CMK (cell line): ENCODE measurements around the gene IFNB1.

Source experiments
- DNase-seq: peaks from one replicate; pipeline ENCODE4 v3.0.0-alpha.2; 2010; ENCODE audit warnings: low read depth

The IFNB1 gene

DNA sequence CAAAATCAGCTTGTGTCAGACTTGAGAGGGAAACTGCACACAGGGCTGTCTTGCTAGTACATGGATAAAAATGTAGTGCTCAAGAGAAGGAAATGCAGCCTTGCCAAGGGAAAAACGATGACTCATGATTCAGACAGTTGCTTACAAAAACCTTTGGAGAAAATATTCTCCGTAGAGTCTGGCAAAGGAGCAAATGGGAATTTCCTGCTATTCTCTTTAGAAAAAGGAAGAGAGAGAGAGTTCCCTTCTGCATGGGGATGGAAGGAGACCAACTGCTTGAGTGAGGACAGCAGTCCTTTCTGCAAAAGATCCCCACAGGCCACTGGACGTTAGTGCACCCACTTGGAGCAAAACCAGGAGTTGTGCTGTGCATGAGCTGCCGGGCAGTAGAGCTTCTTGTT, 7.6 kb downstream of the IFNB1 start:
- no peak for DNase-seq

DNA sequence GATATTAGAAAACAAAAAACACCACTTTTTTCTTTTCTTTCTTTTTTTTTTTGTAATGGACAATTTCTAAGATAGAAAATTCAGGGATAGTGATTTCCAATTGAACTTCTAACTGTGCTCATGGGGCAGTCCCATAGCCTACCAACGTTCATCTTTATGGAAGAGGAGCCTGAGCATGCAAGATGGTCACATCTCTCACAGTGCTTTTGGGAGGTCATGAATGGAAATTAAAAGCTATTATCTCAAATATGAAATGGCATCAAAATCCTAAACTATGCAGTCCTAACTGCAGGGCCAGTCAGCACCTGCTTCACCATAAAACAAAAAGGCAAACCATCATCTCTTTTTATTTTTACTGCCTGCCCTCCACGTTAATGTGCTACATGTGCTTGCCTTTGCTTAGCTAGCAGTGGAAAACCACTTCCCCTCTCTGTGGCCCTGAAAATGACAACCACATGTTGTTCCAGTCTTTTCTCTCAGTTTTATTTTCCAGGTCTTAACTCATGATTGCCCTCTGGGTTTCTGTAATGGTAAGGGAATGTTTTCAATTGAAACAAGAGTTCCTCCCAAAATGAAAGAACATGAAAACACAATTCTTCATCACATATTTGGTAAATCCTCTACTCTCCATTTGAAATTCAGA, 16.7 kb downstream of the IFNB1 start:
- no peak for DNase-seq

- no peak for DNase-seq
Observed at GRCh38 chr9:21056931-21057330, 20.8 kb downstream of the IFNB1 start.

DNA sequence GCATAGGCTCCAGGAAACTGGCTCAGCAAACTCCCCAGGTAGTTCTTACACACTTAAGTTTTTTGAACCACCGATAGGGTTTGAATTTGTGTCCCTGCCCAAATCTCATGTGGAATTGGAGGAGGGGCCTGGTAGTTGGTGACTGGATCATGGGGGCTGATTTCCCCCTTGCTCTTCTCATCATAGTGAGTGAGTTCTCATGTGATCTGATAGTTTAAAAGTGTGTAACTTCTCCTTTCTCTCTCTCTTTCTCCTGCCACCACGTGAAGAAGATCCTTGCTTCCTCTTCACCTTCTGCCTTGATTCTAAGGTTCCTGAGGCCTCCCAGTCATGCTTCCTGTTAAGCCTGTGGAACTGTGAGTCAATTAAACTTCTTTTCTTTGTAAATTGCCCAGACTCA, 23.9 kb downstream of the IFNB1 start:
- no peak for DNase-seq

- DNase-seq, result no peak
Observed at GRCh38 chr9:21047281-21047691, 30.5 kb downstream of the IFNB1 start.

DNA sequence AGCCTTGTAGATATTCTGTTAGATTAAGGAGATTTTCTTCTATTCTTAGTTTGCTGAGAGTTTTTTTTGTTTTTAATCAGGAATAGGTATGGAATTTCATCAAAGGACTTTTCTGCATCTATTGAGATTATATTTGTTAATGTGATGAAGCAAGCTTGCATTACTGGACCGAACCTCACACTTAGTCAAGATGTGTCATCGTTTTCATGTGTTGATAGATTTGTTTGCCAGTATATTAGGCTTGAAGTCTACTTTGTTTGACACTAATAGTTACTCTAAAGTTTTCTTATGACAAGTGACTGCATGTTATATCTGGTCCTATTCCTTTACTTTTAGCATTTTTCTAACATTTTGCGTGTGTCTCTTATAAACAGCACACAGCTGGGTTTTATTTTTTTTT, 33.9 kb downstream of the IFNB1 start:
- DNase-seq, result no peak

DNA sequence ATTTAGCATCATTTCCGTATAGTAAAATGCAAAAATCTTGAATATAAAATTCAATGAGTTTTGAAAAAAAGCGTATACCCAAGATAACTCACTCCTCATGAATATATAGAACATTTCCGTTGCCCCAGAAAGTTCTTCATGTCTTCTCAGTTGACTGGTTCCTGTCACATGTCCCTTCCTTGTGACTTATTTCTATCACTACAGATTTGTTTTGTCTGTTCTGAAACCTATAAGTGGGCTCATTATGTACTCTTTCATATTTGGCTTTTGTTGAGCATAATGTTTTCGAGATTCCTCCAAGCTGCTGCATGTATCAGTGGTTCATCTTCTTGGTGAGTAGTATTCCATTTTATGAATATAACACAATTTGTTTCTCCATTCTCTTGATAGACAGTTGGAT, 35.3 kb downstream of the IFNB1 start:
- DNase-seq, result no peak

GRCh38 chr9:21039302-21039701, 38.4 kb downstream of the IFNB1 start:
- DNase-seq, result no peak

- DNase-seq, result no peak
Observed at GRCh38 chr9:21037278-21037677, 40.5 kb downstream of the IFNB1 start.

DNA sequence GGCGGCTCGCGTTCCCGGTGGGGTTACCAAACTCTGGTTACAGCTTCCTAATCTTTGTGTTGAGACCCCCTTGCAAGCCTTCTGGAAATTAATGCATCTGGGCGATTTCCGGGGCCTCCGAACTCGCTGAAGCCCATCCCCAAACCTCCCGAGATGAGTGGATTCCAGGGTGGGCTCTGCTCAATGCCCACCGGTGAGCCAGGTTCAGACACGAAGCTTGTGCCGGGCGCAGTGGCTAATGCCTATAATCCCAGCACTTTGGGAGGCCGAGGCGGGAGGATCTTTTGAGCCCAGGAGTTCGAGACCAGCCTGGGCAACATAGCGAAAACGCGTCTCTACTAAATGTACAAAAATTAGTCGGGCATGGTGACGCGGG, 45.9 kb downstream of the IFNB1 start:
- no peak for DNase-seq

GRCh38 chr9:21031091-21031807, 46.5 kb downstream of the IFNB1 start, which contains the start of gene HACD4:
Gene HACD4, minus strand, starts transcription at chr9:21031640. Its CDS starts 50 bp downstream, at chr9:21031590.
- DNase-seq, result no peak

DNA sequence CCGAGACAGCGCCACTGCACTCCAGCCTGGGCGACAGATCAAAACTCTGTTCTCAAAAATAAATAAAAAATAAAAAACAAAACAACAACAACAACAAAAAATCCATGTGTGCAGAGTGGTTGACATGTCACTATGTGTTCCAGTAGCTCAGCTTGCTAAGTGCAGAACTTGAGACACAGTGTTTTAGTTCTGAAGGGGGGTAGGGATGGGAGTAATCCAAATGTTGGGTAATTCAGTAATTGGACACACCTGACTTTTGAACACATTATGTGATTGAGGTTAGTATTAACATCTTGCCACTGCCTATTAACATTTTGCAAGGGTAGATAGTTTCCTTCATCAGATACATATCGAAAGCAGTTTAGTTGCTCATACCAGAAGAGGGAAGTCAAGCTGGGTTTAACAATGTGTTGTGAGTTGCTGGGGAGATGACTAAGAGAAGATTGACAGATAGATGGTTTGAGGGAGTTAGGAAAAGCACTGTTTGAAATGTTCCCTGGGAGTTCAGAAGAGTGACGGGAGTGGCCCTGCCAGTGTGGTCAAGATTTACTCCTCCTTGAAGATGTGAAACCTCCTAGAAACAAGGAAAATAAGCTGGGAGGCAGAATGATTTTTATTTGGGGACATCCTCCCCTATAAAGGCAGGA, 47.2 kb downstream of the IFNB1 start:
- no peak for DNase-seq

DNA sequence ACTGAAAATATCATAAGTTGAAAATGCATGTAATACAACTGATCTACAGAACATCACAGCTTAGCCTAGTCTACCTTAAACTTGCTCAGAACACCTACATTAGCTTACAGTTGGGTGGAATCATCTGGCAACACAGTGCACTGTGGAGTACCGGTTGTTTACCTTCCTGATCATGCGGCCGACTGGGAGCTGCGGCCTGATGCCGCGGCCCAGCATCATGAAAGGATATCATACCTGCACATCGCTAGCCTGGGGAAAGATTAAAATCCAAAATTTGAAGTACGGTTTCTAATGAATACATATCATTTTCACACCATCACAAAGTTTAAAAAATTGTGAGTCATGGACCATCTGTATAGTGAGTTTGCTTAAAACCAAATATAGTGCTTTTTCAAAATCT, 48.1 kb downstream of the IFNB1 start:
- no peak for DNase-seq

DNA sequence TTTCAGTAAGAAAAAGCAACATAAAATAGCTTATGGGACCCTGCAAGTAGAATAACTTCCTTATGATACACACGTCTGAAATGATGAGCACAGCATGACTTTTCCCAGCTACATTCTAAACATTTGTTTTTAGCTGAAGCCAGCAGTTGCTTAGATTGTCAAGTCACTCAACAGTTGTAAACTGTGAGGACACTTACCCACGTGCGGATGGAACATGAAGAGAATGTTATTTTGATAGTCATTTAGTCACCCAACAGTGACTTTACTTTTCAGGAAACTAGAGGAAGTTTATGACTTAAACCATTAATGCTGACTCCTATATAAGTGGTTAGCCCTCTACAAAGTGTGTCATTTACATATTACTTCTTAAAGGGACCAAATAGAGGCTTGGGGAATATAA, 49.3 kb downstream of the IFNB1 start:
- DNase-seq, result no peak

GRCh38 chr9:21027295-21027694, 50.4 kb downstream of the IFNB1 start:
- no peak for DNase-seq
